Stomach smooth muscle (tissue), 2 donors: ENCODE results near the gene TMEM8B.

Experiments used
- H3K27ac ChIP-seq: one replicate; pipeline ENCODE4 v1.7.0; 2013; ENCODE audit warnings: mild to moderate bottlenecking, low read length, inconsistent platforms
- H3K27me3 ChIP-seq, 2 donors: one replicate each; pipeline ENCODE4 v1.7.0; 2013; ENCODE audit warnings: low read length in 2 of 2; ENCODE audit not compliant: insufficient read depth in 2 of 2, control insufficient read depth in 1 of 2
- H3K36me3 ChIP-seq, 2 donors: one replicate each; pipeline ENCODE4 v1.7.0; 2013; ENCODE audit warnings: low read length in 2 of 2; ENCODE audit not compliant: control insufficient read depth in 2 of 2, insufficient read depth in 2 of 2
- H3K4me1 ChIP-seq: one replicate; pipeline ENCODE4 v1.7.0; 2013; ENCODE audit warnings: low read length; ENCODE audit not compliant: control insufficient read depth, insufficient read depth
- H3K4me3 ChIP-seq, 2 donors: one replicate each; pipeline ENCODE4 v1.7.0; 2013; ENCODE audit warnings: low read length in 2 of 2
- H3K9ac ChIP-seq, 2 donors: one replicate each; pipeline ENCODE4 v1.7.0; 2013; ENCODE audit warnings: low read length in 2 of 2, mild to moderate bottlenecking in 1 of 2
- H3K9me3 ChIP-seq, 2 donors: one replicate each; pipeline ENCODE4 v1.7.0; 2013; ENCODE audit warnings: low read length in 2 of 2; ENCODE audit not compliant: control insufficient read depth in 2 of 2
- donor health status: healthy.
- donor health status: Pancreatic carcinoma.

TMEM8B gene

DNA sequence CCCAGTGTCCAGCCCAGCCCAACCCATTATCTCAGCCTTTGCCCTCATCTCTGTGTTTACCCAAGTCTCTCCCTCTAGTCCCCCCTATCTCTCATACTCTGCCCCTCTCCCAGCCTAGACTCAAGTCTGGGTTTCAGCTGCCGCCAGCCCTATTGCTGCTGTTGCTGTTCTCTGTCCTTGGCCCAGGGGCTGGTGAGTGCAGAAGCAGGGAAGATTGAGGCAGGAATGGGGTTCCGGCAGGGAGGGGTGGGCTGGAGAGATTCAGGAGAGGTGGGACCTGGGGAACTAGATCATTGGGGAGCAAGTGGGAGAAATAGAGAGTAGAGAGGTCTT is 702 bp downstream of the TMEM8B start:
- Histone ChIP-seq H3K27ac (peak overlapping the region; percentile 86), H3K4me1 (peaks cover 37% of the 10 kb centered on the region), H3K4me3 (peak overlapping the region; percentile 66 to 89), H3K27me3 (no peaks in the 10 kb centered on the region), H3K36me3 (peaks cover 2 to 4% of the 10 kb centered on the region in 2 donors), H3K9me3 (no peaks in the 10 kb centered on the region), H3K9ac (peak overlapping the region; percentile 68 to 95)

DNA sequence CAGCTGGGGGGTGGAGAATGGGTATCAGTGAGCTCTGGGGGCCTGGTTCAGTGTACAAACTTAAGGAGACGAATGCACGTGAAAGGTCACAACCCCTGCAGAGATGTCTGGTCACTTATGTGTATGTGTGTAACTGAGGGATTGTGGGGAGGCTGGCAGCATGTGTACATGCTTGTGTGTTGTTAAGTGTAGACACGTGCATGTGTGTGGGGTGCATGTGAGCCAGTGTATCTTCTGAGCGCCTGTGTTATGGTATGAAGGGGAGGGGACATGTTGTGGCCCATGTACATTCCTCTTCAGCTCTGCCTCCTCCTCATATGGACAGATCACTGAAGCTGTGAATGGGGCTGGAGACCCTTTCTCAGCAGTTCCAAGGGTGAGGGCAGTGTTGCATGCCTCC is 2.0 kb downstream of the TMEM8B start:
- Histone ChIP-seq H3K27me3 (no peaks in the 10 kb centered on the region), H3K36me3 (peaks cover 6 to 15% of the 10 kb centered on the region in 2 donors), H3K9ac (no peak overlapping the region), H3K4me1 (peaks cover 39% of the 10 kb centered on the region), H3K27ac (no peak overlapping the region), H3K4me3 (peak overlapping the region; percentile 18 to 89), H3K9me3 (no peaks in the 10 kb centered on the region)

- Histone ChIP-seq H3K9ac (no peak overlapping the region), H3K4me3 (no peak overlapping the region), H3K4me1 (peaks cover 37% of the 10 kb centered on the region), H3K36me3 (peaks cover 6 to 15% of the 10 kb centered on the region in 2 donors), H3K27me3 (no peaks in the 10 kb centered on the region), H3K27ac (peak overlapping the region; percentile 41), H3K9me3 (no peaks in the 10 kb centered on the region)
Observed at GRCh38 chr9:35832814-35833213, 3.8 kb downstream of the TMEM8B start.

DNA sequence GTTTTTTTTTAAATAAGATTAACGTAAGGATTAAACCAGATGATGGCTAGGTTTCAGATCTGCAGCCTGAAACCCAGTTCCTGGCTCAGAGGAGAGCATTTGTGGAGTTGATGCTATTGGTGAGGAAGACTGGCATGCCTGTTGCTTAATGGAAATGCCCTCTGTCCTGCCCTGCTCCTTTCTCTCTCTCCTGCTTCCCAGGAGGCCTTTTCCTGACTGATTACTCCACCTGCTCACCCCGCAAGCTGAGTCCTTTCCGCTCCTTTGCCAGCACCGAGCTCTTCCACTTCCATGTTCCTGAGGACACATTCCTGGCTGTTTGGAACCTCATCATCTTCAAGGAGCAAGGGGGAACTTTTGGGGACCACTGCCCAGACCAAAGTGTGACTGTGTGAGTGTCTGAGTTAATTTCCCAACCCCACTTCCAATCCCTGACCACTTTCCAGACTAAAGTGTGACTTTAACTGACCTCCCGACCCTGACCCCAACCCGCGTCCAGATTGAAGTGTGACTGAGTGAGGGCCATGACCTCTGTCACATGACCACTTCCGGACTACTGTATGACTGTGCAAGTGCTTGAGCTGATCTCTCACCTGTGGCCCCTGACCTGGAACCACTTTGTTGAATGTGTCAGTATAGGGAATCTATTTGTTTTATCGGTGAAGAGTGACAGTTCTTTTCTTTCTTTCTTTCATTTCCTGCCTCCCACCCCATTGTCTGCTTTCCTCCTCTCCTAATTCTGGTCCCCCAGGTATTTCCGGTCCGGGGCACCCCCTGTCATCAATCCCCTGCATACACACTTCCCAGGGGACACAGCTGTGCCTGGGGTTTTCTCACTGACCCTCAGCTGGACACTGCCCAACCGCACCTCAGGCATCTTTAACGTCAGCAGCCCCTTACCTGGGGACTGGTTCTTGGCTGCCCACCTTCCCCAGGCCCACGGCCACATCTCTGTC is 5.5 kb downstream of the TMEM8B start:
- Histone ChIP-seq H3K4me1 (peaks cover 28% of the 10 kb centered on the region), H3K27ac (peak overlapping the region; percentile 2), H3K4me3 (peak overlapping the region in 1 of 2 donors; percentile 29), H3K9ac (peak overlapping the region in 1 of 2 donors; percentile 6), H3K27me3 (no peaks in the 10 kb centered on the region), H3K9me3 (no peaks in the 10 kb centered on the region), H3K36me3 (peaks cover 6 to 15% of the 10 kb centered on the region in 2 donors)

DNA sequence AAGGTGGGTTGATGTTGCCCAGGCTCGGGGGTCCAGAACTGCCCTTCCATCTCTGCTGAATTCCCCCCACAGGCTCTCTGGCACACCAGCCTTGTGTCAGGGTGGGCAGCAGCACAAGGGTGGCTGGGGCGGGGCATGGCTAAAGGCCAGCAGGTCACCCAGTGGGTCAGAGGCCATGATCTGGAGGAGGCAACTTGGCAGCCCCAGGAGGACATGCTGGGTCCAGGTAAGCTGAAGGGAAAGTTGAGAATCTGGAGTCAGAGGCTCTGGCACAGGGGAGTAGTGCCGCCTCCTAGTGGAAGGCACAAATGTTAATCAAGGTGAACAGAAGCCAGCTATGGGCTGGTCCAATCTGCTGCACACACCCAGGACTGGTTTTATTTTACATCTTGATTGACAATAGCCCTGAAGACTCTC is 6.2 kb downstream of the TMEM8B start:
- no peak overlapping the region for H3K9ac ChIP-seq
- no peaks in the 10 kb centered on the region for H3K27me3 ChIP-seq
- peaks cover 6 to 15% of the 10 kb centered on the region in 2 donors for H3K36me3 ChIP-seq
- peaks cover 22% of the 10 kb centered on the region for H3K4me1 ChIP-seq
- H3K9me3 ChIP-seq, result no peaks in the 10 kb centered on the region
- no peak overlapping the region for H3K4me3 ChIP-seq
- H3K27ac ChIP-seq, result no peak overlapping the region

DNA sequence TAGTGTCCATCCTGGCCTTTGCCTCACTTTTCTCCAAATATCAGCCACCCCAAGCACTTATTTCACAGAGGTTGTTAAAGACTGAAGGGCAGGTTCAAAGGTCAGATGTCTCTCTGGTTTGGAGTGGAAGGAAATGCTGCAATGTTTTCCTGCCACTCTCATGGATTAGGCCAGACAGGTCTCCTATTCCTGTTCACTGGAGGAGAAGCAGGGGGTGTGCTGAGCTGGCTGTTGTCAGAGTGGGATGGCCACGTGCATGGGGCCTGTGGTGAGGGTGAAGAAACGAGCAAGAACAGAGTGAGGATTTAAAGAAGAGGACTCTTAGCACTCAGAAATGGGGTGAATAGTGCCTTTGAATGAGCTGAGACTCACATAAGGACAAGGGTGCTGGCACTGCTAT is 6.7 kb downstream of the TMEM8B start:
- Histone ChIP-seq H3K27me3 (no peaks in the 10 kb centered on the region), H3K9ac (no peak overlapping the region), H3K4me3 (no peak overlapping the region), H3K9me3 (no peaks in the 10 kb centered on the region), H3K27ac (no peak overlapping the region), H3K4me1 (peaks cover 17% of the 10 kb centered on the region), H3K36me3 (peaks cover 6 to 15% of the 10 kb centered on the region in 2 donors)

DNA sequence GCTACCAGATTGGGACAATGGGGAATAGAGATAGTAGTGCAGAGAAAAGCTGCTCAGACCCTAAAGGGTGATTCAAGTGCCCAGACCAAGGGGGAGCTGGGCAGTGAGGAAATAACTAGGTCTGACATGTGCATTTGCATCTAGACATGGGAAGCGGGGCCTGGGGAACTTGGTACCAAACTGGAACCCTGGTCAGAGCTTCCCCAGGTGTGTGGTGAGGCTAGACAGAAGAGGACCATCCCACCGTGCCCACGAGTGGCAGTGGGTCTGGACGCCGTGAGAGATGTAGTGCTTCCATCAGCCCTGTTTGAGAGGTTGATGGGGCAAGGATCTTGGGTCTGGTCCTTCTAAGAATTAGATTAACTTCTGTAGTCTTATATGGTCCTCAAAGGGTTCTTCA is 7.6 kb downstream of the TMEM8B start:
- no peak overlapping the region for H3K4me3 ChIP-seq
- H3K27ac ChIP-seq, result no peak overlapping the region
- peaks cover 8% of the 10 kb centered on the region for H3K4me1 ChIP-seq
- H3K27me3 ChIP-seq, result no peaks in the 10 kb centered on the region
- no peak overlapping the region for H3K9ac ChIP-seq
- peaks cover 6 to 15% of the 10 kb centered on the region in 2 donors for H3K36me3 ChIP-seq
- no peaks in the 10 kb centered on the region for H3K9me3 ChIP-seq

DNA sequence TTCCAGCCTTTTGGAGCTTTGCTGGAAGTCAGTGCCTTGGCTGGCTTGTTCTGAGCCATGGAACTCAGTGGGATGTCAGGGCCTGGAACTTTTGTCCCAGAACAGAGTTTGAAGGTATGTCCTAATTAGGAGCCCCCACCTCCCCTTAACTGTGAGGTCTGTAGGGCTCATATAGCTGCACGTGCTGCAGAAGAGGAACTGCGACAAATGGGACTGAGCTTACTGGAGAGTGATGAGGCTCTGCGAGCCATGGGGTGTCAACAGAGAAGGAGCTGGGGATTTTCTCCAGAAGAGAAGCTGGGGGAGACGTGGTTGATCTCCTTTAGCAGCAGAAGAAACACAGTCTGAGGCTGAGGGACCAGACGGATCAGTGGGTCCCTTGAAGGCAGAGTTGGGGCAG is 10.9 kb downstream of the TMEM8B start:
- H3K4me1 ChIP-seq, result peaks cover 13% of the 10 kb centered on the region
- no peak overlapping the region for H3K4me3 ChIP-seq
- H3K9ac ChIP-seq, result no peak overlapping the region
- no peak overlapping the region for H3K27ac ChIP-seq
- H3K36me3 ChIP-seq, result peaks cover 8 to 19% of the 10 kb centered on the region in 2 donors
- no peaks in the 10 kb centered on the region for H3K9me3 ChIP-seq
- no peaks in the 10 kb centered on the region for H3K27me3 ChIP-seq

DNA sequence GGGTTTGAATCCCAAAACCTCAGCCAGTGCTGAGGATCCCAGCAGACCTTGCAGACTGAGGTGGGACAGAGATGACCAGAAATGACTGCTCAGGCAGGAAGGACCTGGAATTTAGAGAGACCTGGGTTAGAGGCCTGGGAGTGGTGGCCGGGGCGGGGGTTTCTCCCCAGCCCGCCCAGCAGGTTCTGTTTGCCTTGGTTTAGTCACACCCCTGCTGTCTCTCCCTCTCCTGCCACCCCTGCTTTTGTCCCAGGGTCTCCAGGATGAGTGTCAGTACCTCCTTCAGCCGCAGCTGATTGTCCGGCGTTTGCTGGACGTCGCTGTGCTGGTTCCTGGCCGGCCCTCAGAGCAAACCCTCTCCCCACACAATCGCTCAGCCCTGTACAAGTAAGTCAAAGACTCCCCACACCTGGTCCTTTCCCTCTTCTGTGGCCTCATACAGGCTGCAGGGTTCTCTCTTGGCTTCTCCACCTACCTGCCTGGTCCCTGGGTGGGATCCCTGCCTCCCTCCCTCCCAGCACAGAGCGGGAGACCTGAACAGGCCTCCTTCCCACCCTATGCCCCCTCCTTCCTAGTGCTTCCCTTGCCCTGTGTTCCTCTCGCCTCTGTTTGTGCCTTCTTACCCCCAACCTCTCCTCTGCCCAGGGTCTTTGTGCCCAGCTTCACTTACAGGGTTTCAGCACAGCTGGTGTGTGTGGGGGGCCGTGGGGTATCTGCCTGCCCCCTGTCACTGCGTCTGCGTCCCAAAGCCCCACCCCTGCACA is 12.0 kb downstream of the TMEM8B start:
- no peak overlapping the region for H3K27ac ChIP-seq
- no peaks in the 10 kb centered on the region for H3K9me3 ChIP-seq
- H3K4me3 ChIP-seq, result no peak overlapping the region
- no peaks in the 10 kb centered on the region for H3K27me3 ChIP-seq
- H3K4me1 ChIP-seq, result peaks cover 20% of the 10 kb centered on the region
- H3K9ac ChIP-seq, result no peak overlapping the region
- H3K36me3 ChIP-seq, result peaks cover 4 to 8% of the 10 kb centered on the region in 2 donors

DNA sequence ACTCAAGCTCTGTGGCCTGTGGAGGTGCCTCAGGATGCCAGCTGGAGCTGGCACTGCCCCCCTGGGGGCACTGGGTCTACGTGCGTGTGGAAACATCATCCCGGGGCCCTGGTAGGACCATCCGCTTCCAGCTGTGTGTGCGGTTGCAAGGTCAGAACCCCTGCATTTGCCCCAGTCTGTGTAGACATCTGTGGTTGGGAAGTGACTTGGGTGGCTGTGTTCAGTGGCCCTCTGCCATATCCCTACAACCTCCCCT is 12.5 kb downstream of the TMEM8B start:
- H3K9me3 ChIP-seq, result no peaks in the 10 kb centered on the region
- H3K9ac ChIP-seq, result no peak overlapping the region
- H3K4me1 ChIP-seq, result peaks cover 25% of the 10 kb centered on the region
- H3K27ac ChIP-seq, result no peak overlapping the region
- peaks cover 6 to 8% of the 10 kb centered on the region in 2 donors for H3K36me3 ChIP-seq
- no peaks in the 10 kb centered on the region for H3K27me3 ChIP-seq
- H3K4me3 ChIP-seq, result no peak overlapping the region
